ENCODE data around the gene SMIM7.
"Not testable (repeated sequence)": the region's sequence is repeated elsewhere in the genome, so short reads cannot be mapped to it uniquely, and the experiment has no call there.

The SMIM7 gene

GRCh38 chr19:16661480-16662034 is 1.6 kb upstream of the SMIM7 start:
- H3K9ac ChIP-seq (ENCODE audit: insufficient read length) = peak overlapping the region; percentile 75
- peak overlapping the region; percentile 92 for H3K4me3 ChIP-seq
- H3K36me3 ChIP-seq (ENCODE audit: insufficient read depth, low read length) = peaks cover 25% of the 10 kb centered on the region
- H3K27ac ChIP-seq = no peak overlapping the region
- TF ChIP-seq FOXP2 (optimal IDR thresholded peaks at IDR 0.05; ENCODE audit: control extremely low read depth, extremely low read length, insufficient read depth) (no peak), POLR2AphosphoS5 (IDR thresholded peaks at IDR 0.05; ENCODE audit: borderline replicate concordance, low read depth, low read length) (no peak), EZH2 (IDR thresholded peaks at IDR 0.05) (no peak)
- H3K9me3 ChIP-seq (ENCODE audit: low read depth, low read length) = no peaks in the 10 kb centered on the region
- DNase-seq (ENCODE audit: low read depth, low spot score) = no peak

DNA sequence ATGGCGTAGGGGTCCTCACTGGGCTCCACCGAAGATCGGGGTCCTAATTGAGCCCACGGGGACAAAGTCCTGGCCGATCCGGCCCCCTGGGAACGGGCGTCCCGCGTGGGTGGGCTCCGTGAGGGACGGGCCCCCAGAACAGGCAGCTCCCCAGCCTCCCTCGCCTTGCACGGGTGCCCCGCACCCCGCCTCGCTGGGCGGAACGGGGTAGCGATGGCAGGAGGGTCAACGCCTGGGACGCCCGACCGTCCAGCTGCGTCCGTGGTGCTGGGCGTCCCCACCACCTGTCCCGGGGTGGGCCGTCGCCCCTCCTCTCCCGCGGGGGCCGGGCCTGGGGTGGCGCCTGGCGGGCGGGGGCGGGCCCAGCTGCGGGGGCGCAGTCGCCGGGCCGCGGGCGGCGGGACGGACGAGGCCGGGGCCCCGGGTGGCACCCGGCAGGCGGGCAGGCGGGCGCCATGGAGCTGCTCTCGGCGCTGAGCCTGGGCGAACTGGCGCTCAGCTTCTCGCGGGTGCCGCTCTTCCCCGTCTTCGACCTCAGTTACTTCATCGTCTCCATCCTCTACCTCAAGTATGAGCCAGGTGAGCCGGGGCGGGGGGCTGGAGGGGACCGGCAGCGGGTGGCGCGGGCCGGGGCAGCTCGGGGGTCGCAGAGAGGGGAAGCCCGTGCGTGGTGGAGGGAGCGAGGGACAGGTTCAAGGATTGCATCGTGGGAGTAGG is 977 bp upstream of the SMIM7 start, which contains the start of gene TMEM38A:
TSS of gene TMEM38A (plus strand) at position 377 of the 717 bp plus-strand sequence. CDS start at position 456, 79 bp downstream.
- Histone ChIP-seq H3K27ac (peak within 1 kb of the TSS; percentile 96), H3K9ac (ENCODE audit: insufficient read length) (peak within 1 kb of the TSS; percentile 92), H3K9me3 (ENCODE audit: low read depth, low read length) (no peaks in the 10 kb centered on the region), H3K36me3 (ENCODE audit: insufficient read depth, low read length) (peaks cover 30% of the 10 kb centered on the region), H3K4me3 (peak within 1 kb of the TSS; percentile 92)
- DNase-seq (ENCODE audit: low read depth, low spot score) = no peak
- TF ChIP-seq POLR2AphosphoS5 (IDR thresholded peaks at IDR 0.05; ENCODE audit: borderline replicate concordance, low read depth, low read length) = no peak; the same call in 1 of the 2 replicates
- TF ChIP-seq EZH2 (IDR thresholded peaks at IDR 0.05) = no peak
- TF ChIP-seq FOXP2 (optimal IDR thresholded peaks at IDR 0.05; ENCODE audit: control extremely low read depth, extremely low read length, insufficient read depth) = no peak

- TF ChIP-seq EZH2 (IDR thresholded peaks at IDR 0.05) (no peak), FOXP2 (optimal IDR thresholded peaks at IDR 0.05; ENCODE audit: control extremely low read depth, extremely low read length, insufficient read depth) (no peak), POLR2AphosphoS5 (IDR thresholded peaks at IDR 0.05; ENCODE audit: borderline replicate concordance, low read depth, low read length) (no peak)
- Histone ChIP-seq H3K9me3 (ENCODE audit: low read depth, low read length) (no peaks in the 10 kb centered on the region), H3K4me3 (peak overlapping the region; percentile 92), H3K36me3 (ENCODE audit: insufficient read depth, low read length) (peaks cover 44% of the 10 kb centered on the region), H3K9ac (ENCODE audit: insufficient read length) (peak overlapping the region; percentile 92), H3K27ac (peak overlapping the region; percentile 96; the same call in 1 of the 2 replicates)
- DNase-seq (ENCODE audit: low read depth, low spot score) = no peak
These were observed 496 bp downstream of the SMIM7 start for GRCh38 chr19:16659464-16659831.

- TF ChIP-seq EZH2 (IDR thresholded peaks at IDR 0.05) = no peak
- no peak for TF ChIP-seq POLR2AphosphoS5 (IDR thresholded peaks at IDR 0.05; ENCODE audit: borderline replicate concordance, low read depth, low read length)
- no peak for TF ChIP-seq FOXP2 (optimal IDR thresholded peaks at IDR 0.05; ENCODE audit: control extremely low read depth, extremely low read length, insufficient read depth)
- Histone ChIP-seq H3K9me3 (ENCODE audit: low read depth, low read length) (no peaks in the 10 kb centered on the region), H3K9ac (ENCODE audit: insufficient read length) (no peak overlapping the region), H3K27ac (no peak overlapping the region), H3K36me3 (ENCODE audit: insufficient read depth, low read length) (peaks cover 64% of the 10 kb centered on the region), H3K4me3 (no peak overlapping the region)
- no peak for DNase-seq (ENCODE audit: low read depth, low spot score)
These were observed 2.6 kb downstream of the SMIM7 start for GRCh38 chr19:16657384-16657783.

GRCh38 chr19:16655727-16656126 is 4.2 kb downstream of the SMIM7 start:
- Histone ChIP-seq H3K4me3 (no peak overlapping the region), H3K36me3 (ENCODE audit: insufficient read depth, low read length) (peaks cover 81% of the 10 kb centered on the region), H3K9ac (ENCODE audit: insufficient read length) (no peak overlapping the region), H3K9me3 (ENCODE audit: low read depth, low read length) (no peaks in the 10 kb centered on the region), H3K27ac (no peak overlapping the region)
- no peak for TF ChIP-seq EZH2 (IDR thresholded peaks at IDR 0.05)
- TF ChIP-seq FOXP2 (optimal IDR thresholded peaks at IDR 0.05; ENCODE audit: control extremely low read depth, extremely low read length, insufficient read depth) = no peak
- TF ChIP-seq POLR2AphosphoS5 (IDR thresholded peaks at IDR 0.05; ENCODE audit: borderline replicate concordance, low read depth, low read length) = no peak
- no peak for DNase-seq (ENCODE audit: low read depth, low spot score)

DNA sequence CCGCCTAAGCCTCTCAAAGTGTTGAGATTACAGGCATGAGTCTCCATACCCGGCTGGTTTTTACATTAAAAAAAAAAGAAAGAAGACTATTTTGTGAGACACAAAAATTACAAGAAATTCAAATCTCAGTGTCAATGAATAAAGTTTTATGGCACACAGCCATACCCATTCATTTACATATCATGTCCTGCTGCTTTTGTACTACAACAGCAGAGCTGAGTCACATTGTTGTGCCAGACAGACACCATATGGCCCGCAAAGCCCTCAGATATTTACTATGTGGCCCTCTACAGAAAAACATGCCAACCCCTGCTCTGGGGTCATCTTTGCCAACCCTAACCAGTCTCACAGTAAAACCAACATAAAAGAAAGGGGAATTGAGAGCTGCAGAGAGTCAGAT is 5.3 kb downstream of the SMIM7 start:
- H3K27ac ChIP-seq = no peak overlapping the region
- no peak for DNase-seq (ENCODE audit: low read depth, low spot score)
- H3K4me3 ChIP-seq = no peak overlapping the region
- H3K36me3 ChIP-seq (ENCODE audit: insufficient read depth, low read length) = peaks cover 86% of the 10 kb centered on the region
- no peak overlapping the region for H3K9ac ChIP-seq (ENCODE audit: insufficient read length)
- H3K9me3 ChIP-seq (ENCODE audit: low read depth, low read length) = no peaks in the 10 kb centered on the region
- TF ChIP-seq POLR2AphosphoS5 (IDR thresholded peaks at IDR 0.05; ENCODE audit: borderline replicate concordance, low read depth, low read length) (no peak), EZH2 (IDR thresholded peaks at IDR 0.05) (no peak), FOXP2 (optimal IDR thresholded peaks at IDR 0.05; ENCODE audit: control extremely low read depth, extremely low read length, insufficient read depth) (no peak)

DNA sequence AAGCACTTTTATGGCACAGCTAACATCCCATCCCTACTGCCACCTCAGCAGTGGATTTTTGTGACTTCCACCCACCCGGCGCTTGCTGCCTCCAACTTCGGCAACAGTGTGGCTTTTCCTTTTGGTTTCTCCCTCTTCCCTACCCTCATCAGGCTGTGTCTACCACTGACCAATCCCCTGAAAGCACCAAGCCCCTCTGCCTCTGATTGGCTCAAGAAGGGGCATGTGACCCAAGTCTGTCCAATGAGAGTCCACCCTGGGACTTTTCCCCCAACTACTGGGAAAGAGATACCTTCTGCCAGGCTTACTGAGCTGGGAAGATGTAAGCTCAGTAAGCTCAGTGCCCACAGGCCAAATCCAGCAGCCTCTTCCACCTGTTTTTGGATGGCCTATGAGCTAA is 5.8 kb downstream of the SMIM7 start:
- H3K4me3 ChIP-seq = no peak overlapping the region
- no peak for TF ChIP-seq EZH2 (IDR thresholded peaks at IDR 0.05)
- TF ChIP-seq POLR2AphosphoS5 (IDR thresholded peaks at IDR 0.05; ENCODE audit: borderline replicate concordance, low read depth, low read length) = no peak
- TF ChIP-seq FOXP2 (optimal IDR thresholded peaks at IDR 0.05; ENCODE audit: control extremely low read depth, extremely low read length, insufficient read depth) = no peak
- peaks cover 89% of the 10 kb centered on the region for H3K36me3 ChIP-seq (ENCODE audit: insufficient read depth, low read length)
- H3K27ac ChIP-seq = no peak overlapping the region
- no peak for DNase-seq (ENCODE audit: low read depth, low spot score)
- no peak overlapping the region for H3K9ac ChIP-seq (ENCODE audit: insufficient read length)
- no peaks in the 10 kb centered on the region for H3K9me3 ChIP-seq (ENCODE audit: low read depth, low read length)

GRCh38 chr19:16652854-16653253 is 7.1 kb downstream of the SMIM7 start:
- no peak for DNase-seq (ENCODE audit: low read depth, low spot score)
- no peak overlapping the region for H3K9ac ChIP-seq (ENCODE audit: insufficient read length)
- H3K4me3 ChIP-seq = no peak overlapping the region
- H3K27ac ChIP-seq = no peak overlapping the region
- TF ChIP-seq EZH2 (IDR thresholded peaks at IDR 0.05) = no peak
- TF ChIP-seq POLR2AphosphoS5 (IDR thresholded peaks at IDR 0.05; ENCODE audit: borderline replicate concordance, low read depth, low read length) = no peak
- no peak for TF ChIP-seq FOXP2 (optimal IDR thresholded peaks at IDR 0.05; ENCODE audit: control extremely low read depth, extremely low read length, insufficient read depth)
- H3K36me3 ChIP-seq (ENCODE audit: insufficient read depth, low read length) = peaks cover 77% of the 10 kb centered on the region
- H3K9me3 ChIP-seq (ENCODE audit: low read depth, low read length) = no peaks in the 10 kb centered on the region

- H3K27ac ChIP-seq; H3K9me3 ChIP-seq (ENCODE audit: low read depth, low read length); H3K4me3 ChIP-seq; DNase-seq (ENCODE audit: low read depth, low spot score); H3K9ac ChIP-seq (ENCODE audit: insufficient read length): not testable (repeated sequence)
- peaks cover 79% of the 10 kb centered on the region for H3K36me3 ChIP-seq (ENCODE audit: insufficient read depth, low read length)
These were observed 8.3 kb downstream of the SMIM7 start for GRCh38 chr19:16651421-16652188.

Data from SK-N-MC (cell line).